ENCODE measurements around the gene RLN3.

The RLN3 gene

GRCh38 chr19:13995017-13995728 is 32.8 kb upstream of the RLN3 start:
- in situ Hi-C loops (cut with MboI; ENCODE audit: low sequenced_read_pairs): no loop called here

GRCh38 chr19:13995878-13996765 is 31.8 kb upstream of the RLN3 start:
- in situ Hi-C loops (cut with MboI; ENCODE audit: low sequenced_read_pairs): no loop called here

- in situ Hi-C loops (cut with MboI; ENCODE audit: low sequenced_read_pairs): no loop called here
These were observed 30.9 kb upstream of the RLN3 start for GRCh38 chr19:13996928-13997630.

- in situ Hi-C loops (cut with MboI; ENCODE audit: low sequenced_read_pairs): no loop called here
These were observed 30.4 kb upstream of the RLN3 start for GRCh38 chr19:13997631-13997962.

- in situ Hi-C loops (cut with MboI; ENCODE audit: low sequenced_read_pairs): no loop called here
These were observed 29.5 kb upstream of the RLN3 start for GRCh38 chr19:13998426-13998825.

GRCh38 chr19:13999085-13999484 is 28.9 kb upstream of the RLN3 start:
- in situ Hi-C loops (cut with MboI; ENCODE audit: low sequenced_read_pairs): no loop called here

GRCh38 chr19:14000691-14001375 is 27.1 kb upstream of the RLN3 start:
- in situ Hi-C loops (cut with MboI; ENCODE audit: low sequenced_read_pairs): no loop called here

GRCh38 chr19:14002571-14003250 is 25.2 kb upstream of the RLN3 start:
- in situ Hi-C loops (cut with MboI; ENCODE audit: low sequenced_read_pairs): no loop called here

GRCh38 chr19:14003251-14004055 is 24.5 kb upstream of the RLN3 start:
- in situ Hi-C loops (cut with MboI; ENCODE audit: low sequenced_read_pairs): no loop called here

- in situ Hi-C loops (cut with MboI; ENCODE audit: low sequenced_read_pairs): no loop called here
These were observed 23.2 kb upstream of the RLN3 start for GRCh38 chr19:14004619-14005348.

- in situ Hi-C loops (cut with MboI; ENCODE audit: low sequenced_read_pairs): no loop called here
These were observed 22.4 kb upstream of the RLN3 start for GRCh38 chr19:14005349-14006084.

- in situ Hi-C loops (cut with MboI; ENCODE audit: low sequenced_read_pairs): no loop called here
These were observed 21.7 kb upstream of the RLN3 start, which contains the start of gene RFX1 for GRCh38 chr19:14006085-14006765. Gene RFX1 (minus strand): TSS chr19:14006320. CDS start chr19:13993843, 12,477 bp downstream.

GRCh38 chr19:14006766-14007562 is 21.0 kb upstream of the RLN3 start:
- in situ Hi-C loops (cut with MboI; ENCODE audit: low sequenced_read_pairs): no loop called here

- in situ Hi-C loops (cut with MboI; ENCODE audit: low sequenced_read_pairs): no loop called here
These were observed 15.5 kb upstream of the RLN3 start for GRCh38 chr19:14012378-14012915.

- in situ Hi-C loops (cut with MboI; ENCODE audit: low sequenced_read_pairs): no loop called here
These were observed 12.4 kb upstream of the RLN3 start for GRCh38 chr19:14015524-14016035.

GRCh38 chr19:14019100-14019499 is 8.8 kb upstream of the RLN3 start:
- in situ Hi-C loops (cut with MboI; ENCODE audit: low sequenced_read_pairs): no loop called here
